Rectal smooth muscle tissue (tissue), 1 donor: Measurements from ENCODE around the gene SRCIN1.

Experiments used
- H3K27ac ChIP-seq: one replicate; pipeline ENCODE4 v1.7.0; 2013; ENCODE audit warnings: low read depth, low read length, inconsistent platforms
- H3K27me3 ChIP-seq: one replicate; pipeline ENCODE4 v1.7.0; 2013; ENCODE audit warnings: low read length; ENCODE audit not compliant: control insufficient read depth, insufficient read depth
- H3K36me3 ChIP-seq: one replicate; pipeline ENCODE4 v1.7.0; 2013; ENCODE audit warnings: low read length; ENCODE audit not compliant: control insufficient read depth, insufficient read depth
- H3K4me1 ChIP-seq: one replicate; pipeline ENCODE4 v1.7.0; 2013; ENCODE audit warnings: low read length; ENCODE audit not compliant: control insufficient read depth, insufficient read depth
- H3K4me3 ChIP-seq: one replicate; pipeline ENCODE4 v1.7.0; 2013; ENCODE audit warnings: low read length
- H3K9ac ChIP-seq: one replicate; pipeline ENCODE4 v1.7.0; 2013; ENCODE audit warnings: low read length

SRCIN1 gene

GRCh38 chr17:38568274-38568673 is 37.5 kb downstream of the SRCIN1 start:
- Histone ChIP-seq H3K4me3 (no peak overlapping the region), H3K36me3 (no peaks in the 10 kb centered on the region), H3K27me3 (peaks cover 28% of the 10 kb centered on the region), H3K27ac (no peak overlapping the region), H3K9ac (no peak overlapping the region), H3K4me1 (no peaks in the 10 kb centered on the region)

- peaks cover 27% of the 10 kb centered on the region for H3K27me3 ChIP-seq
- no peak overlapping the region for H3K9ac ChIP-seq
- H3K4me1 ChIP-seq = no peaks in the 10 kb centered on the region
- no peaks in the 10 kb centered on the region for H3K36me3 ChIP-seq
- no peak overlapping the region for H3K4me3 ChIP-seq
- no peak overlapping the region for H3K27ac ChIP-seq
Observed at GRCh38 chr17:38567350-38567749, 38.4 kb downstream of the SRCIN1 start.

GRCh38 chr17:38566666-38567031 is 39.1 kb downstream of the SRCIN1 start:
- no peak overlapping the region for H3K27ac ChIP-seq

DNA sequence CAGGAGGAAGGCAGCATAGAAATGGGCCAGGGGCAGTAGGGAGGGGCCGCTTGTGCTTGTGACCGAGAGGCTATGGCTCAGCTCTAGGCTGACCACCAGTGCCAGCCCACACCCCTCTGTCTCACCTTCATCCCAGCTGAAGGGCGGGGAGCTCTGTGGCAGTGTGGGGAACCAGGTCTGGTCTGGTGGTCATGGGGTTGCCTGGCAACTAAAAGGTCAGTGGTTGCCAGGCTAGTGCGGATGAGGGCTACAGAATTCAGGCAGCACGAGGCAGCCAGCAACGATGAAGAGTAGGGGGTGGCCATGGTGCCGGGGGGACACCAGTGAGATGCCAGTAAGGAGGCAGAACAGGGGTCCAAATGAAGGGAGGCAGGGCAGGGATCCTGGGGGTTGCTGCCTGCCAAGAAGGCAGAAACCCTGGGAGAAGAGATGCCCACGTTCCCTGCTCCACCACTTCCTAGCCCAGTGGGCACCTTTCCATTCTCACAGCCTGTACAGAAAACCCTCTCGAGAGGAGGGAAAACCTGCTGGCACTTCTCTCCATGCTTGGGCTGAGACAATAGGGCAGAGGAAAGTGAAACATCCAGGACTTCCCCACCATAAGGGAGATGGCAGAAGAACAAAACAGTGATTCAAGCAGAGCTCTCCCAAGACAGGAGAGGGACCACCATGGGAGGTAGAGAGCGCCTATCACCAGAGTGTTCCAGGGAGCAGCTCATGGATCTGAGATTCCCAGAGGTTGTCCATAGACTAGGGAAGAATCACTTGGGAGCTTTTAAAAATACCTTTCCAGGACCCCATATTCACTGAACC is 39.7 kb downstream of the SRCIN1 start:
- no peak overlapping the region for H3K27ac ChIP-seq
- H3K9ac ChIP-seq = no peak overlapping the region
- H3K27me3 ChIP-seq = peaks cover 21% of the 10 kb centered on the region
- no peak overlapping the region for H3K4me3 ChIP-seq
- H3K36me3 ChIP-seq = no peaks in the 10 kb centered on the region
- H3K4me1 ChIP-seq = no peaks in the 10 kb centered on the region

More at GRCh38 chr17:38566666-38567031, 39.1 kb downstream of the SRCIN1 start:
- Histone ChIP-seq H3K4me1 (no peaks in the 10 kb centered on the region), H3K27me3 (peaks cover 22% of the 10 kb centered on the region), H3K9ac (no peak overlapping the region), H3K4me3 (no peak overlapping the region), H3K36me3 (no peaks in the 10 kb centered on the region)

- H3K36me3 ChIP-seq = no peaks in the 10 kb centered on the region
- no peak overlapping the region for H3K27ac ChIP-seq
- H3K4me1 ChIP-seq = no peaks in the 10 kb centered on the region
- peaks cover 19% of the 10 kb centered on the region for H3K27me3 ChIP-seq
- H3K4me3 ChIP-seq = no peak overlapping the region
- no peak overlapping the region for H3K9ac ChIP-seq
Observed at GRCh38 chr17:38564869-38565268, 40.9 kb downstream of the SRCIN1 start.

- Histone ChIP-seq H3K27ac (no peak overlapping the region), H3K4me3 (no peak overlapping the region), H3K36me3 (no peaks in the 10 kb centered on the region), H3K4me1 (no peaks in the 10 kb centered on the region), H3K27me3 (peaks cover 23% of the 10 kb centered on the region), H3K9ac (no peak overlapping the region)
Observed at GRCh38 chr17:38564254-38564837, 41.4 kb downstream of the SRCIN1 start.

DNA sequence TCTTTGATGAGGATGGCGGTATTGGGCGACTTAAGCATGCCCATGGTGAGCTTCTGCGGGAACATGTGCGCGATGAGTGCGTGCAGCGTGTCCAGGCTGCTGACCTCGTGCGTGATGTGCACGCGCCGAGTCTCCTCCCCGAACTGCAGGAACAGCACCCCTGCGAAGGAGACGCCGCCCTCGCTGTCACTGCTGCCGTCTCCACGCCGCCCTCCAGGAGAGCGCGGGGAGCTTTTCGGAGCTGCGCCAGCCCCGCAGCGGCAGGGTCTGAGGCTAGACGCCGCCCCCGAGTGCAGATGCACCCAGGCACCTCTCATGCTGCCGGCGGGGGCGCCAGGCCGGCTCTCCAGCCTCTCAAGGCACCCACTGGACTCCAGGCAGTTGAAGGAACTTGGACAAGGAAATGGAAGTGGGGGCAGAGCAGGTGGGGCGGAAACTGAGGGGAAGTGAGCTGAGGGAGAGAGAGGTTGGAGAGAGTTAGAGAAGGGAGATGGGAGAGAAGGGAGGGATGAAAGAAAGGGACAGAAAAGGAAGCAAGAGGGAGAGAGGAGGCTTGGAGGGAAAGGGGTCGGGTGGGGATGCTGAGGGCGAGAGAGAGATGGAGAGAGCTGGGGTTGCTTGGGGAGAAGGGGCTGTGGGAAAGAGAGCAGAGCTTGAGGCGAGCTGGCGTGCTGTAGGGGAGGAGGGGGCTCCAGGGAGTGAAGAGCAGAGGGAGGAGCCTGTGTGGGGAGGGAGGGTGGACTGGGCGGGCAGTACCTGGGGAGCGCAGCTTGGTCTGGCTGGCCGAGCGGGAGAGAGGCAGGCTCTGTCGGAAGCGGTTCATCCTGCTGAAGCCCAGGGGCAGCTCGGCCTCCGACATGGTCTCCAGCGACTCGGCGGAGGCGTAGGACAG is 42.1 kb downstream of the SRCIN1 start:
- no peak overlapping the region for H3K9ac ChIP-seq

GRCh38 chr17:38562903-38563302 is 42.8 kb downstream of the SRCIN1 start:
- Histone ChIP-seq H3K27ac (no peak overlapping the region), H3K36me3 (no peaks in the 10 kb centered on the region), H3K4me3 (no peak overlapping the region), H3K27me3 (peaks cover 23% of the 10 kb centered on the region), H3K9ac (no peak overlapping the region), H3K4me1 (peaks cover under 1% of the 10 kb centered on the region)

More for the DNA sequence above, 42.1 kb downstream of the SRCIN1 start:
- Histone ChIP-seq H3K4me1 (no peaks in the 10 kb centered on the region), H3K27me3 (peaks cover 23% of the 10 kb centered on the region), H3K4me3 (no peak overlapping the region), H3K36me3 (no peaks in the 10 kb centered on the region), H3K27ac (no peak overlapping the region)

DNA sequence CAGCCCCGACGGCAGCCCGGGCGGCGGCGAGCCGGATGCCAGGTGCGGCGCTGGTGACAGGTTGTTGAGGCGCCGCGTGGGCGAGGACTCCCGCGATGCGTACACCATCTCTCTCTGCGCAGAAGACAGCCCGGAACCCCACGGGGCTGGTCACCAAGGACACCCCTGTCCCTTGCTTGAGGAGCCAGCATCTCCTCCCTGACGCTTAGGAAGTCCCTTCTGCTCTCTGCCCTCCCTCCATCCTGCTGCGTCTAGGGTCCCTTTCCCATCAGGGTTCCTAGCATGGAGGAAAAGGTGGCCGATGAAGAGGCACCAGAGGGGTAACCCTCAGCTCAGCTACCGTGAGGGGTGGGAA is 43.6 kb downstream of the SRCIN1 start:
- Histone ChIP-seq H3K27me3 (peaks cover 21% of the 10 kb centered on the region), H3K9ac (no peak overlapping the region), H3K36me3 (no peaks in the 10 kb centered on the region), H3K4me3 (no peak overlapping the region), H3K4me1 (peaks cover 8% of the 10 kb centered on the region), H3K27ac (no peak overlapping the region)

GRCh38 chr17:38561416-38562214 is 44.1 kb downstream of the SRCIN1 start:
- Histone ChIP-seq H3K27ac (no peak overlapping the region), H3K27me3 (peaks cover 16% of the 10 kb centered on the region)

GRCh38 chr17:38560503-38561318 is 45.0 kb downstream of the SRCIN1 start:
- Histone ChIP-seq H3K36me3 (no peaks in the 10 kb centered on the region), H3K4me3 (no peak overlapping the region), H3K27ac (no peak overlapping the region), H3K9ac (no peak overlapping the region), H3K27me3 (peaks cover 16% of the 10 kb centered on the region), H3K4me1 (peaks cover 8% of the 10 kb centered on the region)

More at GRCh38 chr17:38561416-38562214, 44.1 kb downstream of the SRCIN1 start:
- H3K4me3 ChIP-seq = no peak overlapping the region
- peaks cover 8% of the 10 kb centered on the region for H3K4me1 ChIP-seq
- no peaks in the 10 kb centered on the region for H3K36me3 ChIP-seq
- no peak overlapping the region for H3K9ac ChIP-seq
